DOHH2 (cell line): ENCODE results near the gene COX19.

Experiments used
- H3F3A ChIP-seq: fragments of 200-600 bp; sonication (generic), shearing (Covaris generic); 2 replicates; pipeline ENCODE4 v1.6.0; 2016; ENCODE audit warnings: antibody characterized with exemption, mild to moderate bottlenecking; ENCODE audit not compliant: control insufficient read depth, insufficient read depth
- H3K27ac ChIP-seq: fragments of 200-600 bp; sonication (generic); 2 replicates; pipeline ENCODE4 v1.5.1; 2014; ENCODE audit warnings: low read depth, mild to moderate bottlenecking, low read length, moderate library complexity
- H3K27me3 ChIP-seq: fragments of 200-600 bp; sonication (generic); 2 replicates; pipeline ENCODE4 v1.6.1; 2014; ENCODE audit warnings: mild to moderate bottlenecking, low read length, mixed read lengths; ENCODE audit not compliant: control insufficient read depth
- H3K36me3 ChIP-seq: fragments of 200-600 bp; sonication (generic); 2 replicates; pipeline ENCODE4 v1.6.1; 2014; ENCODE audit warnings: mild to moderate bottlenecking, low read length, moderate library complexity, mixed read lengths; ENCODE audit not compliant: control insufficient read depth
- H3K4me1 ChIP-seq: fragments of 200-600 bp; sonication (generic); 2 replicates; pipeline ENCODE4 v1.6.1; 2014; ENCODE audit warnings: mild to moderate bottlenecking, low read length, mixed read lengths; ENCODE audit not compliant: control insufficient read depth
- H3K4me2 ChIP-seq: fragments of 200-600 bp; sonication (generic); 2 replicates; pipeline ENCODE4 v1.6.0; 2014; ENCODE audit warnings: mild to moderate bottlenecking, low read length, moderate library complexity
- H3K4me3 ChIP-seq: fragments of 200-600 bp; sonication (generic); 2 replicates; pipeline ENCODE4 v1.5.1; 2014; ENCODE audit warnings: mild to moderate bottlenecking, low read length, mixed read lengths
- H3K79me2 ChIP-seq: fragments of 200-600 bp; sonication (generic); 2 replicates; pipeline ENCODE4 v1.6.1; 2014; ENCODE audit warnings: mild to moderate bottlenecking, low read length, mixed read lengths; ENCODE audit not compliant: control insufficient read depth
- H3K9me2 ChIP-seq: fragments of 200-600 bp; sonication (generic); replicated peaks from 2 replicates; pipeline ENCODE4 v1.6.1; 2014; ENCODE audit warnings: mild to moderate bottlenecking, low read length, mixed read lengths; ENCODE audit not compliant: control insufficient read depth
- H3K9me3 ChIP-seq: fragments of 200-600 bp; sonication (generic); 2 replicates; pipeline ENCODE4 v1.6.1; 2014; ENCODE audit warnings: antibody characterized with exemption, low read length, mixed read lengths; ENCODE audit not compliant: control insufficient read depth, insufficient read depth
- H4K20me1 ChIP-seq: fragments of 200-600 bp; sonication (generic); 2 replicates; pipeline ENCODE4 v1.6.0; 2014; ENCODE audit warnings: low read depth, mild to moderate bottlenecking, antibody characterized with exemption, low read length, moderate library complexity; ENCODE audit not compliant: control insufficient read depth, insufficient read depth
- EZH2phosphoT487 ChIP-seq: fragments of 200-600 bp; sonication (generic); IDR thresholded peaks from 2 replicates; pipeline ENCODE4 v1.6.1; 2017; ENCODE audit warnings: borderline replicate concordance, mild to moderate bottlenecking, antibody characterized with exemption, low read length, moderate library complexity, mixed read lengths
- TF ChIP-seq, protein P1 (sequence below): fragments of 200-600 bp; sonication (generic); IDR thresholded peaks from one replicate; pipeline ENCODE4 v1.5.1; 2014; ENCODE audit warnings: antibody characterized with exemption, mild to moderate bottlenecking, low read depth, low read length; ENCODE audit not compliant: poor library complexity, severe bottlenecking

COX19 gene

DNA sequence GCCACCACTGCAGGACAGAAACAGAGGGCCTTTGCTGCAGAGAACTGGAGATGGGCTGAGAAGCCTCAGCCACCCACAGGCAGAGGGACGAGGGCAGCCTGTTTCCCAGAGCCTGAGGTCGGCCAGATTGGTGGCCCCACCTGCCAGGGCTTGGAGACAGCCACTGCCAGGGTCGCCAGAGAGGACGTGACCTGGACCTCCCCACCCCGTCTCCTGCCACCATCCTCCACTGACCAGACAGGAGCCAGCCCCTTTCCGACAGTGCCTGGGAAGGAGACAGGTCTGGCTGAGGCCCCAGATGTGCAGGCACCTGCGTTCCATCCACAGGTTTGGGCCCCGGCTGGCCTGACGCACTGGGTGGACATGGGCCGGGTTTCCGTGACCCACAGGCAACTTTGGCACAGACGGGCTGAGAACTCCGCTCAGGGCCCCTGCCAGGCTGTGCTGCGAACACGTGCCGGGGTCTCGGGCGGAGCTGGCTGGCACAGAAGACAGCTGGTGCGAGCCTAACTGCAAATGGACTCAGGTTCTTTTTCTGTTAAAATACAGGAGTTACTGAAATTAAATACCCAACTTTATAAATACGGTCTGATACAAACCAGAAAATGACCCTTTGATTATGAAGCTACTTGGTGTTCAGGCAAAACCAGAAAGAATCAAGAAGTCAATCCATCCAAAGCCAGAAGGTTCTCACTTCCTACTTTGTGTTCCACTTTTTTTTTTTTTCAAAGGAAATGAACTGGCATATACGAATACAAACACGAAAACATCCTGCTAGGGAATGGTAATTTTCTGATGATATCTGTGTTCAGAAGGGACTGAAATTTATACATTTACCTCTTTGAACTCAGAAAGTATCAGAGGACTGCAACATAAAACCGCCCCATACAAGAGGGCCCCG lies 6.9 kb downstream of the COX19 start:
- Histone ChIP-seq H3K4me3 (no peak overlapping the region), H3K4me2 (no peak overlapping the region), H3K9me3 (no peaks in the 10 kb centered on the region)

DNA sequence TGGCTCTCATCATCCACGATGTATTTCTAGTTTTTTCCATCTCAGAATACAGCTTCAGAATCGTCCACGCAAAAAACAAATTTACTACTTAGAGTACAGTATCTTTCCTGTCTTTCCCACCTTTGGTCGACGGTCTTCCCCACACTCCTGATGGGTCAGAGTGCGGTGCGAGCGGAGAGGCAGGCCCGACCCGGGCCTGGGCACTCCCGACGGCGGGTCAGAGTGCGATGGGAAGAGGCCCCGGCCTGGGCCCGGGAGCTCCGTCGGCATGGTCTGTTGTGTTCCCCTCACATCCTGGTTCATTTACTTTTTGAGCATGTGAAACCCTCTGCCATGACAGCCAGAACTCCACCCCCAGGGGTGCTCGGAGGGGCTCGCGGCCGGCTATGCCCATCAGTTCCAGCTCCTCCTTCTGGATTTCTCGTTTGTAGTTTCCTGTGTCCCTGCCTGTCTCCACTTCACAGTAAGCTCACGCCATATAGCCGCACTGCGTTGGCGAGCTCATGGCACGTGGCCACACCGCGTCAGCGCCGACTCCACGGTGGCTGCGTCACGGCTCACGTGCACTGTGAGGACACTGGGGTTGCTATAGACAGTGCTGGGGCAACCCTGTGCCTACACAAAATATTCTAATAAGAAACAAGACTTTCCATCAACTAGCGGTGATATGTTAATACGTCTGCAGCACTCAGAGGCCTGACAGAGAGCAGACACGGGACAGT lies 7.8 kb downstream of the COX19 start:
- Histone ChIP-seq H4K20me1 (peaks cover 17% of the 10 kb centered on the region; the same call in 1 of the 2 replicates), H3K4me3 (no peak overlapping the region), H3K4me2 (0 out of 2 replicates have a peak overlapping the region, but pooled peaks have one; percentile 71), H3K27ac (peak overlapping the region; percentile 77; the same call in 1 of the 2 replicates), H3F3A (peaks cover 44% of the 10 kb centered on the region), H3K9me2 (no peaks in the 10 kb centered on the region), H3K27me3 (no peaks in the 10 kb centered on the region), H3K79me2 (peaks cover 49% of the 10 kb centered on the region), H3K36me3 (peaks cover 69% of the 10 kb centered on the region), H3K9me3 (no peaks in the 10 kb centered on the region), H3K4me1 (peaks cover 79% of the 10 kb centered on the region)
- TF ChIP-seq, protein P1, sequence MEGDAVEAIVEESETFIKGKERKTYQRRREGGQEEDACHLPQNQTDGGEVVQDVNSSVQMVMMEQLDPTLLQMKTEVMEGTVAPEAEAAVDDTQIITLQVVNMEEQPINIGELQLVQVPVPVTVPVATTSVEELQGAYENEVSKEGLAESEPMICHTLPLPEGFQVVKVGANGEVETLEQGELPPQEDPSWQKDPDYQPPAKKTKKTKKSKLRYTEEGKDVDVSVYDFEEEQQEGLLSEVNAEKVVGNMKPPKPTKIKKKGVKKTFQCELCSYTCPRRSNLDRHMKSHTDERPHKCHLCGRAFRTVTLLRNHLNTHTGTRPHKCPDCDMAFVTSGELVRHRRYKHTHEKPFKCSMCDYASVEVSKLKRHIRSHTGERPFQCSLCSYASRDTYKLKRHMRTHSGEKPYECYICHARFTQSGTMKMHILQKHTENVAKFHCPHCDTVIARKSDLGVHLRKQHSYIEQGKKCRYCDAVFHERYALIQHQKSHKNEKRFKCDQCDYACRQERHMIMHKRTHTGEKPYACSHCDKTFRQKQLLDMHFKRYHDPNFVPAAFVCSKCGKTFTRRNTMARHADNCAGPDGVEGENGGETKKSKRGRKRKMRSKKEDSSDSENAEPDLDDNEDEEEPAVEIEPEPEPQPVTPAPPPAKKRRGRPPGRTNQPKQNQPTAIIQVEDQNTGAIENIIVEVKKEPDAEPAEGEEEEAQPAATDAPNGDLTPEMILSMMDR = no peak
- no peak for TF ChIP-seq EZH2phosphoT487

More for the DNA sequence above, 6.9 kb downstream of the COX19 start:
- no peak overlapping the region for H3K27ac ChIP-seq
- peaks cover 78% of the 10 kb centered on the region for H3K36me3 ChIP-seq
- H3K4me1 ChIP-seq = peaks cover 79% of the 10 kb centered on the region
- no peaks in the 10 kb centered on the region for H3K27me3 ChIP-seq
- no peak for TF ChIP-seq EZH2phosphoT487
- TF ChIP-seq, protein P1 = no peak
- no peaks in the 10 kb centered on the region for H3K9me2 ChIP-seq
- H4K20me1 ChIP-seq = peaks cover 24% of the 10 kb centered on the region; the same call in 1 of the 2 replicates
- peaks cover 58% of the 10 kb centered on the region for H3K79me2 ChIP-seq
- peaks cover 43% of the 10 kb centered on the region for H3F3A ChIP-seq

DNA sequence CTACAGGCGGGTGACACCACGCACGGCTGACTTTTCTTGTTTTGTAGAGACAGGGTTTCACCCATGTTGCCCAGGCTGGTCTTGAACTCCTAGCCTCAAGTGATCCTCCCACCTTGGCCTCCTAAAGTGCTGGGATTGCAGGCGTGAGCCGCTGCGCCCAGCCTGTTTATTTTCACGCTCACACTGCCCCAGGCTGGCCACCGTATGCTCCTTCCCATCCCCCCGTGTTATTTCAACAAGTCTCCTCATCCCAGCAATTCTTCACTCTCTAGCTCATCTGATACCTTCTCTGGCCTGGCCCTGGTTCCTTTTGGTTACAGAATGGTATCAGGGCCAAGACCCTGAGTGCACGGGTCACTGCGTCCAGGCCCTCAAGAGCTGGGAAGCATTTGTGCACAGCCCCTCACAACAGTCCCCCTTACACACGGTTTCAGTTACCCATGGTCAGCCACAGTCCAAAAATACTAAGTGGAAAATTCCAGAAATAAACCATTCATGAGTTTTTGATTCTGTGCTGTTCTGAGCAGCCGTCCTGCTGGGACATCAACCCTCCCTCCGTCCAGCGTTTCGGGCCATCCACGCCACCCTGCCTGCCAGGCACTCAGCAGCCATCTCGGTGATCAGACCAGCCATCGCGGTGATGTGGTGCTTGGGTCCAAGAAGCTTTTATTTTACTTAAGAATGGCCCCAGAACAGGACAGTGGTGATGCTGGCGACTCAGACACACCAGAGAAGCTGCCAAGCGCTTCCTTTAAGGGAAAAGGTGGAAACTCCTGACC lies 8.9 kb downstream of the COX19 start:
- H3F3A ChIP-seq = peaks cover 44% of the 10 kb centered on the region
- H3K4me3 ChIP-seq = peak overlapping the region; percentile 59; the same call in 1 of the 2 replicates
- TF ChIP-seq, protein P1 = no peak
- H3K4me2 ChIP-seq = peak overlapping the region; percentile 71
- peaks cover 72% of the 10 kb centered on the region for H3K4me1 ChIP-seq
- no peaks in the 10 kb centered on the region for H3K27me3 ChIP-seq
- peaks cover 60% of the 10 kb centered on the region for H3K36me3 ChIP-seq
- H3K27ac ChIP-seq = peak overlapping the region; percentile 77
- peaks cover 39% of the 10 kb centered on the region for H3K79me2 ChIP-seq
- peaks cover 13% of the 10 kb centered on the region; the same call in 1 of the 2 replicates for H4K20me1 ChIP-seq
- no peaks in the 10 kb centered on the region for H3K9me2 ChIP-seq
- H3K9me3 ChIP-seq = no peaks in the 10 kb centered on the region
